Measurements from ENCODE around the gene TJAP1.
"Not testable (repeated sequence)": the region's sequence is repeated elsewhere in the genome, so short reads cannot be mapped to it uniquely, and the experiment has no call there.

TJAP1 gene

DNA sequence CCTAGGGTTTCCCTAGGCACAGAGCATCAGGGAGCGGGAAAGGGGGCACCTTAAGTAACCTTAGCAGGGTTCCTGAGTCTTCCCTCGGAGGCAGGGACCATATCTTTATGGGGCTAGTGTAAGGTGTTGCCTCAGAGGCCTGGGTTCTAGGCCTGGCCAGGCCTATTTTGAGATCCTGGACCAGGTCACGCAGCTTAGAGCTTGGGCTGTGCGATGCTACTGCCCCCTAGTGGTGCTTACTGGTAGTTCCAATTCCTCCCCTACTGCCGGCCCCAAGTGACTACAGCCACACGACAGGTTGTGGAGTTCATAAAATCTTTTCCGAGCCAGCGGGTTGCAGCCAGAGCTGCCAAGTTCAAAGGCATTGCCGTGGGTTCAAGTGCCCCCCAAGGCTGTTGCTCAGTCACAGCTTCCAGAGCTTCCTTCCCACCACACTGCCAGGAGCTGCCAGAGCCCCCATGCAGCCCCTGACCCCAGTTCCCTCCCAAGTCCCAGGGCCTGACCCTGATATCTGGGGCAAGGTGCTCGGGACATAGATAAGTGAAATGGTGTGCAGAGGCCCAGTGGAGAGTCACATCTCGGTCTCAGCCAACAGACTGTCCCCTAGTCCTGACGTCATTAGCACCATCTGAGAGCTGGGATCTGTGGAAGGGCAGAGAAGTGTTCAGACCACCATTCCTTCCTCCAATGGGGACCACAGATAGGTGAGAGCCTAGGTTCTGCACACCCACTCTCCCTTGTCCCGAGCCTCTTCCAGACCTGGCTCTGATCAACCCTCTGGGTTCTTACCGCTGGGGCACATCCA lies 29.5 kb downstream of the TJAP1 start:
- peak; percentile 17 for DNase-seq

DNA sequence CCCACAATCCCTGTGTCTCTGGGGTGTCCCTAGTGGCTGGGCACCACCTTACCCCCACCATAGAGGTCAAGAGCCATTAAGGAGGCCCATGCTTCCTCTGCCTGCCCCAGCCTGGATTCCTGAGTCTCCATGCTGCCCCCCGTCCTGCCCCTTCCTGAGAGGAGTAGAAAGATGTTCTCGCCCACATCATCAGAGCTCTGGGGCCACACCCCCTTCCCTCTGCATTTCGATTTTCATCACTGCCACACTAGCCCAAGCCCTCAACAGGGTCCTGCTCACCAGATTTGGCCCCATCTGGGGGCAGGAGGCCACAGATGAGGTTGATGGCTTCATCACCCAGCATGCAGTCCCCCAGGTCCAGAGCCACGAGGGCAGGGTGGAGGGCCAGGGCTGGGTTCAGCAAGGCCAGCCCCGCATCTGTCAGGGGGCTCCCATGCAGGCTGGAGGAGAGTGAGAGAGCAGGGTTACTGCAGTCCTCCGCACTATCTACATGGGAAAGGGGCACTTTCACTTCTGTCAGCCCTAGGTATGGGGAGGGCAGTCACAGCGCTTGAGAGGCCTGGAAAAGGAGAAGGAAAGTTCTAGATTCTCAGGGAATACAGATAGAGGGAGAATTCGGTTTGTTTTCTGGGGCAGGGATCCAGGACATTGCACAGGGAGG lies 31.2 kb downstream of the TJAP1 start:
- no peak for DNase-seq

DNA sequence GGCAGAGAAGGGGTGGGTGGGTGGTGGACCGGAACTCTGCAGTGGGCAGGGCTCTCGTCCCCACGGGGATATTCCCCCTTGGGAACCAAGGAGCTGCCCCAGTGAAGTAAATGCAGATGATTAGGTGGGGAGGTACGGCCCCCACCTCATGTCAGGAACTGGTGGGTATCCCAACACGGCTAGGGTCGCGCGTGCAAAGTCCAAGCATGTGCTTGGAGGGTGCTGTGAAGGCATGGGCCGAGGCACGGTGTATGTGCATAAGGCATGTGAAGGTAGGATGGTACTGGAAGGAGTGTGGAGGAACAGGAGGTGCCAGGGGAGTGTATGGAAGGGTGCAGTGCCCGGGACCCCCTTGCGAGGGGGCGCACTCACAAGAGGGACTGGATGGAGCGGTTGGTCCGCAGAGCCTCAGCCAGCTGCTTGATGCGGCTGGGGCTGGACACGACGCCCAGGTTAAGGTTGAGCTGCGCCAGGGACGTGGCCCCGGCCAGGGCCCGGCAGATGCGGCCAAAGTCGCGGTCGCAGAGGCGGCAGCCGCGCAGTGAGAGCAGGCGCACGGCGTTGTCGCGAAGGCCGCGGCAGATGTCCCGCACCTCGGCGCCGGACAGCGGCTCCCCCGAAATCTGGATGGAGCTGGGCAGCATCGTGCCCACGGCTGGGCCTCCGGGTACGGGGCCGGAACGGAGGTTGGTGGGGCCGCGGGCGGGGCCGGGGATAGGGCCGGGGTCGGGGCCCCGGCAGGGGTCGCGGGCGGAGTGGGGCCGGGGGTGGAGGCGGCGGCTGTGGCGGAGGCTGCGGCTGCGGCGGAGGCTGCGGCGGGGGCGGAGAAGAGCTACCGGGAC lies 32.0 kb downstream of the TJAP1 start:
- no peak for DNase-seq

DNA sequence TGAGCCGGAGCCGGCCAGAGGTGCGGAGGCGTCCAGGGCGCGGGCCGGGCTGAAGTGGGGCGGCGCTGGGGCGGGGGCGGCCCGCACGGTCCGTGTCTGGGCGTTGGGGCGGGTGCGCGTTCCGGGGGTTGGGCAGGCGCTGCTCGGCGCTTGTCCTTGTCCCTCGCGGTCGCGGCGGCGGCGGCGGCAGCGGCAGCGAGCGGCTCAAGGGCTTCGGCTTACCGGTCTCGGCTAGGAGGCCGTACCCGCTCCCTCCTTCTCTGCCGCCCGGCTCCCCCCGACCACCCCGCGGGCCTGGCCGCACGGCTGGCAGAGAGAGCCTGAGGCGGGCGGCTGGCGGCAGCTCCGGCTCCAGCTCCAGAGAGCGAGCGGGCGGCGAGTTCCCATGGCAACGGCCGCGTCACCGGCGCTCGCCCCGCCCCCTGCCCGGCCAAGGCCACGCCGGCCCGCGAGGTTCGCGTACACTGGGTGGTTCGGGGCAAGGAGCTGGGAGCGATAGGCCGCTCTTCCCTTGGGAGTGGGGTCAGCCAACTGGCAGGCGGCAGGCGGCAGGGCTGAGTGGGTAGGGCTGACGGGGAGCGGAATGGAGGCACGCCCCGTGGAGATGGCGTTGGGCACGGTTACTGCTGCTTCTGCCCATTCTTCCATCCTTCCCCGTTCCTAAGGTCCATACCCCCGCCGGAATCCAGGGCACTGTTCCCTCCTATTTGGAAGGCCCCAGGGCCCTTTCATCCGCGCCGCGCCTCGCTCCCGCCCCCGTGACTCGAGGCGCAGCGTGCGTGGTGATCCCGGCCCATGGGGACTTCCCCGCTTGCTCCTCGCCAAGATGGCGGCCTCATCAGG lies 32.8 kb downstream of the TJAP1 start, which contains the start of gene LRRC73:
Gene LRRC73 (minus strand): TSS at position 363 of the 843 bp plus-strand sequence. CDS start 561 bp downstream, outside the sequence.
- DNase-seq, result no peak

DNA sequence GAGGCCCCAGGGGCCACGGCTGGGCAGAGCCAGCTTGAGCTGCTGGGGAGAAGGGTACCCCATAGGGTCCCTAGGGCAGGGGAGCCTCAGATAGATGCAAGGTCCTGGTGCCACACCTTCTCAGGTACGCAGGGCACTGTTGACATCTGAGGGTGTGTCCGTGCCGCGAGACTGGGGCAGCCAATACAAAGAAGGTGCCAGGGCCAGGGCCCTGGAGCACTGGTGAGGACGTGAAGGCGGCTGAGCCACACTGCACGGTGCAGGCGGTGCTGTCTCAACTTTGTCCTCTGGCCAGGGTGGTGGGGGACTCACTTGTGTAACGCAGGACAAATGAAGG lies 33.4 kb downstream of the TJAP1 start:
- DNase-seq, result no peak

DNA sequence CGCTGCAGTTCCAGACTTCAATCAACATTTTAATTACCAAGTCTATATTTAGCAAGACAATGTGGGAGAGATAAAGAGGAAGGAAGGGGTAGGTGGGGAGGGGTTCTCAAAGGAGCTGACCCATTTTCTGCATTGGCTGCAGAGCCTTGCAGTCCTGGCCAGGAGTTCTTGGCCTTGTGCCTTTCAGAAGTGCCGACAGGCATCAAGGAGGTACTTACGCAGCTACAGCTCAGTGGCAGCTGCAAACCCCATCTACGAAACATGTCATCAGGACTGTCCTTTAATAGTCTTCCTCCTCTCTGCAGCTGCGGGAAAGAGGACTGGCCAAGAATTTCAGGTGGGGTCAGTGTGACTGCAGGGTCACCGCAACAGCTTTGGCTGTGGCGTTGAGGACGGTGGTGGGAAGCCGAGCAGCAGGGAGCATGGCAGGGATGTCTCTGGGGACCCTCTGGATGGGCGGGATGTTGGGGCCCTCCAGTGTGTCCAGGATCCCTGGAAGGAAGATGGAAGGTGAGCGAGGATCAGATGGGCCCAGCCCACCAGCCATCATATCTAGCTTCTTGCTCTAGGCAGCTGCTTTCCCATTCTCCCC lies 34.5 kb downstream of the TJAP1 start:
- DNase-seq, result no peak

DNA sequence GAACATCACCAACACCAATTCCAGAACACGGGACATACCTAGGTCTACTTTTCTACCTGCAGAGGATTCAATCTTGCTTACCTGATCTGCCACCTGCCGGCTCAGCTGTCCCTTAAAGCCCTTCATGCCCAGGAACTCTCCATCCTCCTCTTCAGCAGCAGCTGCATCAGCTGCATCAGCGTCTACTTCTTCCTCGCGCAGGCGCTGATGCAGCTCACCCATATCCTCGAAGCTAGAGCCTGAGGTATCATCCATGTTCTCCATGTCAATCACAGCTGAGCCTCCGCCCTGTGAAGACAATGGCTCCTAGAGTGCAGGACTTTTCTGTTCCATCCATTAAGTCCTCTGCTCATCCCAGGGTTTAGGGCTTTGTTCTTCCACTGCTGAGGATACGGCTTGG lies 38.4 kb downstream of the TJAP1 start:
- DNase-seq, result no peak

DNA sequence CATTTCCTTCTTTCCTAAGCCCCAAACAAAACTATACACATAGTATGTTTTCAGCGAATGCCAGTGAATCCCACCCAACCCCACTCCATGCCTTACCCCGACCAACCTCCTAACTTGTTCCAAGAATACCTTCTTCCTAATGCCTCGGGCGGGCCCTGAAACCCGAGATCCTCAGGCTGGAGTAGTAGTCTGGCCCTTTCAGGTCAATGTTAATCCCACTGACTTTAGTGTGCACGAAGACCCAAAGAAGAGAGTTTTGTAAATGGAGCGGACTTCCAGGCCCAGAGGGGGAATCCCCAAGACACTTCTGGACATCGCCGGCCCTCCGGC lies 39.0 kb downstream of the TJAP1 start:
- no peak for DNase-seq

DNA sequence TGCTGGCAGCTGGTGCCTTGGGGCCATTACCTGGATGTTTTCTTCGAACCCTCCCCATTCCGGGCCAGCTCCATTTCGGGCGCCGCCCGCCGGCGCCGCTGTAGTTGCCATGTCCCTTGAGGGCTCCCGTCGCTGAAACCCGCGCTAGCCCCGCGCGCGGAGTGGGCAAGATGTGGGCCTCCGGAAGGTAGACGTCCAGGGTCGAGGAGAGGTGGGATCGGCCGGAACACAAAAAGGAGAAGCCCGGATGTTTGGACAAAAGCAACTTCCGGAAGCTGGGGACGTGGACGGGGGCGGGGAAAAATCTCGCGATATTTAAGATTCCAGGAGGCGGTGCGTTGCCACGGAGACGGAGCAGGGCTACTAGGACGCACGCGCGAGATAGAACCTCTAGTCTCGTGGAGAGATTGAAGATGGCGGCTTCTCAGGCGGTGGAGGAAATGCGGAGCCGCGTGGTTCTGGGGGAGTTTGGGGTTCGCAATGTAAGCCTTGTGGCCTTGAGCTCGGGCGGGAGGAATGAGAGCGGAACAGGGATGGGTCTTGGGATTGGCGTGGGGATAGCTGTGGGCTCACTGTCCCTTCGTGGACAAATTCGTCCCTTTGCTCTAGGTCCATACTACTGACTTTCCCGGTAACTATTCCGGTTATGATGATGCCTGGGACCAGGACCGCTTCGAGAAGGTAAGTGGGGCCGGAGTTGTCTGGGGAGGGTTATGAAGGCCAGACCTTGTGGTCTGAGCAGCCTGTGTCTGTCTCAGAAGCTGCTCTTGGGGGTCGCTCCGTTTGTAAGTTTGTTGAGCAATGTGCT lies 39.5 kb downstream of the TJAP1 start, which contains the start of the genes POLR1C and YIPF3:
Gene POLR1C (plus strand): TSS at position 393 of the 808 bp plus-strand sequence. CDS start 21 bp downstream, at position 414.
Gene YIPF3 (minus strand): TSS at position 230 of the 808 bp plus-strand sequence. CDS start 119 bp downstream, at position 111.
- DNase-seq, result peak; percentile 95

DNA sequence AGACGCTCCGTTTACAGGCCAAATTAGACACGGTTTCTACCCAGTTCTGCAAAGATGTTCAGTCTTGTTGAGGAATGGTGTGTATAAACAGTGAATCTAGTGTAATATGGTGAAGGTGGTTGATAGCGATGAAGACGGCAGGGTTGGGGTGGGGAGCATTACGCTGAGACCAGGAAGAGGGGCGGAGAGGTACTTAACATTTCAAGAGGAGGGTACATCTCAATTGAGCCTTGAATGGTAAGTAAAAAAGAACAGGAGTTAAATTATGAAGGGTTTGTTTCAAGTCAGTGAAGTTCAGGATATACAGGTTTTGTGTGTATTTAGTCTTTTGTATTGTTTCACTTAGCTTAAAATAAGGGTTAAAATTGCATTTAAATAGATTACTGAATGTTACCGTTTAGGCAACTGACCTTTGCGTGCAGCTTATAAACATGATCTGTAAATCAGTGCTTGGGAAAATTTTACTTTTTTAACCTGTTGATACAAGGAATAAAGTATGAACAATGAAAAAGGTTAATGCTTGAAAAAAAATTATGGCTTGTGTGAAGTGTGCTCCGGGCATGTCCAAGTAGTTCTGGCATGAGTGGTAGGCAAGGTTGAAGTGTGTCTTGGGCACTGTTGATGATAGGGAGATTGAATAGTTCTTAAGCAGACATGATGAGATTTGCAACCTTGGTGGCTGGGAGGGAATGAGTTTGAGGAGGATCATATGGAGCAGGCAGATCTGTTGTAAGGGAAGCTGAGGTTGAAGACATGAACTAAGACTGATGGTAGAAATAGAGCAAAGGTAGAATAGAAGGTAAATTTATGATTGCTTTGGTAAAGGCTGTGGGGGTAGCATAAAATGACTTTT lies 40.4 kb downstream of the TJAP1 start:
- DNase-seq, result no peak

DNA sequence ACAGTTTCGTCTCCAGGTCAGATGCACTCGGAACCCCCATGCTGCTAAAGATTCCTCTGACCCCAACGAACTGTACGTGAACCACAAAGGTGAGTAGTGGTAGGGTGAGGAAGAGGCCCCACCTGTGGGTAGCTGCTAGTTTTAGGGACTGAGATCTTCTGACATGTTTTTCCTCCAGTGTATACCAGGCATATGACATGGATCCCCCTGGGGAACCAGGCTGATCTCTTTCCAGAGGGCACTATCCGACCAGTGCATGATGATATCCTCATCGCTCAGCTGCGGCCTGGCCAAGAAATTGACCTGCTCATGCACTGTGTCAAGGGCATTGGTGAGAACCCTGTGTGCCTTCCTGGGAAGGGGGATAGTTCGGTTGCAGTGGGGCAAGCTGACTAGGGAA lies 42.7 kb downstream of the TJAP1 start:
- DNase-seq, result no peak

DNA sequence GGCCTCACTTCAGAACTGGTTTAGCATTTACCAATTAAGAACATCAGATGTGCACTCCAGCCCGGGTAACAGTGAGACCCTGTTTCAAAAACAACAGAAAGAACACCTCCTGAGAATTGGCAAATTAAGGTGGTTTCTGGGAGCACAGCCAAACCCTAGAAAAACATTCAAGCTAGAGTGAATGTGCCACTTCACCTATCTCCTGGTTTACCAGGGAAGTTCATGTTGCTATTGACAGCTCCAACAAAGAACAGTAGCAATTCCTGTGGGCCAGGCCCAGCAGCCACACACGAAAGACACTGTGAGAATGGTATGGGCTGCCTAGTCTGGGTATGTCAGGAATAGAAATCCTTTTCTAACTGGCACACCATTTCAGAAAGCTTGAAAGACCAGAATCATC lies 44.5 kb downstream of the TJAP1 start:
- DNase-seq, result no peak

DNA sequence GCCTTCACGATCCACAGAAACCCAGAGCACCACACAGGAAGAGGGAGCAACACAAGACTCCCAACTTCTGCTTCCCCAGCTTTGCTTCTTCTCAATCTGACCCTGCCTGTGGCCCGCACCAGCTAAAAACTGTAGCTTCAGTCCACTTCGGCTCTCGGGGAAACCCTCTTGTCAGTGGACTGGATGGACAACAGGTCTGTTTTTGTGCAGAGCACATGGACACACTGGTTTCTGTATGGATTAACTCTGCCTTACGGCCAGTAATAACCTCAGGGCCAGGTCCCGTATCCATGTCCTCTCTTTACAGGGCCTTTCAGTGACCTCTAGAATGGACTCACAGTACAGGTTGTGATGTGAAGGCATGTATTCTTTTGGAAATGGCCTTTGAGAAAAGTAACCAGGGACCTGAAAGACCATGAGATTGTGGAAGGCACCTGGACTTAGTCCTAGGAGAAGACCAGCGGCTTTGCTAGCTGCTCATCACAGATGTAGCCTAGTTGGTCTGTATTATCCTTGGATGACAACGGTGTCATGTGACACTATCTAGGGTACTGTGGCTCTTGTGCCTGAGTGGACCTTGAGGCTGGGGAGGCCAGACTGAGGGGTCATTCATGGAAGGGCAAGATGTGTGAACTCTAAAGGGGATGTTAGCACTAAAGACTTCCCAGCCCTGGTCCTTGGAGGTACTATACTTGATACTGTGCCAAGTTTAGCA lies 45.3 kb downstream of the TJAP1 start:
- DNase-seq, result no peak

DNA sequence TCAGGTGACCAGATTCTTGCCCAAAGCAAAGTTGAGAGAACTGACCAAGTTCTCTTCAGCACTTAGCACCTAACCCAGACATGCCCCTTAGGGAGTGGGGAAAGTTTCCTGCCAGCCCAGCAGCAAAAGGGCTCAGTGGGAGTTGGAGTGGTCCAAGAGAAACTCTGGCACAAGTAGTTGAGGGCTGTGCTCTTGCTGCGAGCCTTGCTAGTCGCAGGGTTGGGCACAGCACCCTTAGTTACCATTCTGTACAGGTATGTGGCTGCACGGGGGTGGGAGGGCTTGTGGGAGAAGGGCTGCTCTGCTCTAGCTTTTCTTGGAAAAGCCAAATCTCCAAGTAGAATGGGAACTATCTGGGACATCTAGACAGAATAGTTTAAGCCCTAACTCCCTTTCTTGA lies 45.9 kb downstream of the TJAP1 start:
- DNase-seq, result no peak

DNA sequence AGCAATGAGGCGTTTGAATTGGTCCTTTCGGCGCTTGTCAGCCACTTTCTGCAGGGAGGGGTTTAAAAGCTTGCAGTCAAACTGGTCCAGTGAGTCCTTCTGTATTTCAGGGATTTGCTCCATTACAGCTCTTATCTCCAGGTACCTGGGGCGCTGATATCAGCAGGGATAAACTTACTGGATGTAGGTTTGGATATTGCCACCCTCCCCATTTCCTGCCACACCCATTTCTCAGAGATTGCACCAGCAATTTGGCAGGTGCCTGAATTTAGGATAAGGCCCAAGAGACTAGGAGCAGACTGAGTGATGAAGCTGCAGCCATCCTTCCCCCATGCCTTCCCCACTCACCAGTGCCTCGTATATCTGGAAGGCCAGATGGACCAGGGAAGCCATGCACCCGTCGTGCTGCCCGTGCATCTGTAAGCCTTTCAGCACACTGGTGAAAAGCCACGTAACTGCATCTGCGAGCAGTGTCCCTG lies 47.2 kb downstream of the TJAP1 start:
- no peak for DNase-seq

DNA sequence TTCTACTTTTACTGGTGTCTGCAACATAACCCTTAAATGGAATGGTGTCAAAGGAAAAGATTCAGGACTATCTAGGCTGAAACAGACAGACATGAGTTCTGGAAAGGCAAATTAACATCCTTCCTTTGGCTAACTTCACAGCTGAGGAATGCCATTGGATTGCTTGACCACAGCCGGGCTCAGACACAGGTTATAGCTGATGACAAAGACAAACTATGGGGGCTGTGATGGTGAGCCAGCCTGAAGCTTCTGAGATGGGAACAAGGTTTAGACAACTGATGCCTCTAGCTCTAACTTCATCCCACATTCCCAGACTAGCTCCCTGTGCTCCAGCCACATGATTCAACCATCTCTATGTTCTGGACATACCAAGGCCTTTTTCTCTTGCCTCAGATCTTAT lies 54.8 kb downstream of the TJAP1 start:
- no peak for DNase-seq

DNA sequence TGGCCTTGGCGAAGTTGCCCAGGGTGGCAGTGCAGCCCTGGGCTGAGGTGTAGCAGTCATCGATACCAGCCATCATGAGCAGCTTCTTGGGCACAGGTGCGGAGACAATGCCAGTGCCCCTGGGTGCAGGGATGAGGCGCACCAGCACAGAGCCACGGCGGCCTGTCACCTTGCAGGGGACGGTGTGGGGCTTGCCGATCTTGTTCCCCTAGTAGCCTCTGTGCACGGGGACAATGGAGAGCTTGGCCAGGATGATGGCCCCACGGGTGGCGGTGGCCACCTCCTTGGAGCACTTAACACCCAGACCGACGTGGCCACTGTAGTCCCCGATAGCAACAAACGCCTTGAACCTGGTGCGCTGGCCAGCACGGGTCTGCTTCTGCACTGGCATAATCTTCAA lies 61.6 kb downstream of the TJAP1 start:
- DNase-seq, result not testable (repeated sequence)

DNA sequence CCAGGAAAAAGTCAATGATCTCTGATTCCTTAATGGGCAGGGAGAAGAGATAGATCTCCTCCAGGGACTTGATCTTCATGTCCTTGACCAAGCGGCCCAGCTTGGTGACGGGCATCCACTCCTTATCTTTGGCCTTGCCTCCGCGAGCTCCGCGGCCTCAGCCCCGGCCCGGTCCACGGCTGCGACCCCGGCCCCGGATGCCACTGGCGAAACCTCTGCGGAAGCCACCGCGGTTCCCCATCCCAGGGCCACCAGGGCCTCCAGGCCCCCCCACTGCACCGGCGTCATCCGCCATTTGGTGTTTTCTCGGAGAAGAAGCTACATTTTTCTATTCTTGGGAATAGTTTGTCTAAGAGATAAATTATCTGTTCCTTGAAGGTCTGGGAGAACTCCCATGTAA lies 62.0 kb downstream of the TJAP1 start:
- not testable (repeated sequence) for DNase-seq

DNA sequence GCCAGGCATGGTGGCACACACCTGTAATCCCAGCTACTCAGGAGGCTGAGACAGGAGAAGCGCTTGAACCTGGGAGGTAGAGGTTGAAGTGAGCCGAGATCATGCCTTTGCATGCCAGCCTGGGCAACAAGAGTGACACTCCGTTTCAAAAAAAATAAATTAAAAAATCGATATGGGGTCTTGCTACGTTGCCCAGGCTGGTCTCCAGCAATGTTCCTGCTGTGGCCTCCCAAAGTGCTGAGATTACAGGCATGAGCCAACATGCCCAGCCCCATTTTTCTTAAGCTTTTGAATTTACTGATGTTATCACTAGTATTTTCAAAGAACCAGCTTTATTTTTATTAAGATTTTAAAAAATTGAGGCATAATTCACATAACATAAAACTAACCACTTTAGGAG lies 63.1 kb downstream of the TJAP1 start:
- DNase-seq, result no peak
